GM12892 (cell line): ENCODE data around the gene GSC2.

Source experiments
- POLR2A ChIP-seq: IDR thresholded peaks from 2 replicates; pipeline ENCODE4 v1.6.1; 2011; ENCODE audit warnings: low read depth, low read length, control low read depth
- POLR2AphosphoS5 ChIP-seq: IDR thresholded peaks from 2 replicates; pipeline ENCODE4 v1.6.1; 2011; ENCODE audit warnings: low read depth, low read length, control low read depth
- TAF1 ChIP-seq: IDR thresholded peaks from 2 replicates; pipeline ENCODE4 v1.6.1; 2011; ENCODE audit warnings: low read depth, mild to moderate bottlenecking, control low read depth, low read length, borderline replicate concordance

DNA sequence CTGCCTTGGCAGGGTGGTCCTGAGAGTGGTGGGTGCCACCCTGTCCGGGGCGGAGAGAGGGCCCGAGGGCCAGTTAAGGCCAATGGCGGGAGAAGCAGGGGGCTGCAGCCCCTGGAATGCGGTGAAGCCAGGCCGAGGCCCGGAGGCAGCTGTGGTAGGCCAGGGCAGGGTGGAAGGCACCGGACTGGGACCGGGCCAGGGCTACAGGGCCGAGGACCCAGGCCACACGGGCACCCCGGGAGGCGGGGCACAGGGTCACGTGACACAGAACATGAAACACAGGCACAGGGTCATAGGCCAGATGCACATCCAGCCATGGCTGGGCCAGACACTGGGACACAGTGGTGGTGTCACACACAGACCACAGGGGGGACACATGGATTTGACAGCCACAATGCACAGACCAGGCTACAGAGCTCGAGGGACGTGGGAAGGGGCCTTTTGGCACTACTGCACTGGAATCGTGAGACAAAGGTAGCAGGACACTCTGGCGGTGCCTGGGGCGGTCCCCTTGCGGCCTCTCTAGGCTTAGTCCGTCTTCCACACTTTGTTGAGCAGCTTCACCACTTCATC lies 25.6 kb upstream of the GSC2 start:
- TF ChIP-seq POLR2A (peak; percentile 37; the same call in 1 of the 2 replicates), POLR2AphosphoS5 (0 out of 2 replicates have a peak, but pooled peaks have one; percentile 19), TAF1 (no peak)
